KMS-11 (cell line): Measurements from ENCODE around the gene MYRIP.

ENCODE experiments used
- H2AFZ ChIP-seq: fragments of 200-600 bp; sonication (generic); 2 replicates; pipeline ENCODE4 v1.6.1; 2016; ENCODE audit warnings: antibody characterized with exemption, mixed run types, low read depth
- H3K27ac ChIP-seq: fragments of 200-600 bp; sonication (generic); 2 replicates; pipeline ENCODE4 v1.6.1; 2016; ENCODE audit warnings: mild to moderate bottlenecking, mixed run types
- H3K27me3 ChIP-seq: fragments of 200-600 bp; sonication (generic); 2 replicates; pipeline ENCODE4 v1.6.1; 2017; ENCODE audit warnings: mild to moderate bottlenecking, low read depth, mixed run types, moderate library complexity; ENCODE audit not compliant: insufficient read depth
- H3K36me3 ChIP-seq: fragments of 200-600 bp; sonication (generic); 2 replicates; pipeline ENCODE4 v1.6.1; 2017; ENCODE audit warnings: mild to moderate bottlenecking, mixed run types; ENCODE audit not compliant: insufficient read depth
- H3K4me1 ChIP-seq: fragments of 200-600 bp; sonication (generic); 2 replicates; pipeline ENCODE4 v1.6.1; 2016; ENCODE audit warnings: mild to moderate bottlenecking, low read depth, mixed run types; ENCODE audit not compliant: poor library complexity, severe bottlenecking
- H3K4me2 ChIP-seq: fragments of 200-600 bp; sonication (generic); 2 replicates; pipeline ENCODE4 v1.7.0; 2016; ENCODE audit warnings: mild to moderate bottlenecking, mixed run types
- H3K4me3 ChIP-seq: fragments of 200-600 bp; sonication (generic); IDR thresholded peaks from 2 replicates; pipeline ENCODE4 v1.6.1; 2017; ENCODE audit warnings: low read depth, low read length, mixed read lengths; ENCODE audit not compliant: insufficient read depth
- H3K79me2 ChIP-seq: fragments of 200-600 bp; sonication (generic); 2 replicates; pipeline ENCODE4 v1.6.1; 2016; ENCODE audit warnings: low read depth, mixed run types; ENCODE audit not compliant: insufficient read depth
- H3K9ac ChIP-seq: fragments of 200-600 bp; sonication (generic); 2 replicates; pipeline ENCODE4 v1.6.1; 2016; ENCODE audit warnings: mild to moderate bottlenecking, mixed run types
- H4K20me1 ChIP-seq: fragments of 200-600 bp; sonication (generic); 2 replicates; pipeline ENCODE4 v1.6.1; 2016; ENCODE audit warnings: mild to moderate bottlenecking, mixed run types; ENCODE audit not compliant: insufficient read depth
- TF ChIP-seq, protein P1 (sequence below): fragments of 200-600 bp; sonication (generic); conservative IDR thresholded peaks from 2 replicates; pipeline ENCODE4 v1.6.1; 2017; ENCODE audit warnings: low read depth, mild to moderate bottlenecking, antibody characterized with exemption, low read length, moderate library complexity, mixed read lengths

Gene MYRIP

DNA sequence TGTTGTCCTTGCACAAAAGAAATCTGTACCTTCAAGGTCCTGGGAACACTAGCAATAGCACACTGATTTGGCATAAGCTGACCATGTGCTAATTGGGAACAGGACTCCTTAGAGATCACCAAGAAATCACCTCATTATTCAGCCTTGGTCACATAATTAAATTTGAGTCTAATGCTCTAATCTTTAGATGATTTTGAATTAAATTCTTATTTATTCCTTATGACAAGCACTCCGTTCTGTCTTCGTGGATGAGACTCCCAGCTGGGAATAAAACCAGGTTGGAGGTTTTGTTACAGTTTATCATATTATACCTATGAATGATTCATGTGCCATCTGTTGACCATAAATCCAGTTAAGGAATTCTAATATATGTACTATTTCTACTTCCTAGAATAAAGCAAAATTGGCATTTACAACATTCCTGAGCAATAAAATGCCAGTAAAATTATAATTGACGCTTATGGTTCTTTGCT lies 162.2 kb downstream of the MYRIP start:
- no peaks in the 10 kb centered on the region for H4K20me1 ChIP-seq
- H3K4me2 ChIP-seq: no peak overlapping the region
- no peak overlapping the region for H2AFZ ChIP-seq
- H3K4me3 ChIP-seq: no peak overlapping the region
- no peak overlapping the region for H3K9ac ChIP-seq
- no peaks in the 10 kb centered on the region for H3K4me1 ChIP-seq
- H3K27me3 ChIP-seq: no peaks in the 10 kb centered on the region
- TF ChIP-seq, protein P1, sequence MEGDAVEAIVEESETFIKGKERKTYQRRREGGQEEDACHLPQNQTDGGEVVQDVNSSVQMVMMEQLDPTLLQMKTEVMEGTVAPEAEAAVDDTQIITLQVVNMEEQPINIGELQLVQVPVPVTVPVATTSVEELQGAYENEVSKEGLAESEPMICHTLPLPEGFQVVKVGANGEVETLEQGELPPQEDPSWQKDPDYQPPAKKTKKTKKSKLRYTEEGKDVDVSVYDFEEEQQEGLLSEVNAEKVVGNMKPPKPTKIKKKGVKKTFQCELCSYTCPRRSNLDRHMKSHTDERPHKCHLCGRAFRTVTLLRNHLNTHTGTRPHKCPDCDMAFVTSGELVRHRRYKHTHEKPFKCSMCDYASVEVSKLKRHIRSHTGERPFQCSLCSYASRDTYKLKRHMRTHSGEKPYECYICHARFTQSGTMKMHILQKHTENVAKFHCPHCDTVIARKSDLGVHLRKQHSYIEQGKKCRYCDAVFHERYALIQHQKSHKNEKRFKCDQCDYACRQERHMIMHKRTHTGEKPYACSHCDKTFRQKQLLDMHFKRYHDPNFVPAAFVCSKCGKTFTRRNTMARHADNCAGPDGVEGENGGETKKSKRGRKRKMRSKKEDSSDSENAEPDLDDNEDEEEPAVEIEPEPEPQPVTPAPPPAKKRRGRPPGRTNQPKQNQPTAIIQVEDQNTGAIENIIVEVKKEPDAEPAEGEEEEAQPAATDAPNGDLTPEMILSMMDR: no peak
- no peak overlapping the region for H3K27ac ChIP-seq
- no peaks in the 10 kb centered on the region for H3K36me3 ChIP-seq
- H3K79me2 ChIP-seq: no peaks in the 10 kb centered on the region

DNA sequence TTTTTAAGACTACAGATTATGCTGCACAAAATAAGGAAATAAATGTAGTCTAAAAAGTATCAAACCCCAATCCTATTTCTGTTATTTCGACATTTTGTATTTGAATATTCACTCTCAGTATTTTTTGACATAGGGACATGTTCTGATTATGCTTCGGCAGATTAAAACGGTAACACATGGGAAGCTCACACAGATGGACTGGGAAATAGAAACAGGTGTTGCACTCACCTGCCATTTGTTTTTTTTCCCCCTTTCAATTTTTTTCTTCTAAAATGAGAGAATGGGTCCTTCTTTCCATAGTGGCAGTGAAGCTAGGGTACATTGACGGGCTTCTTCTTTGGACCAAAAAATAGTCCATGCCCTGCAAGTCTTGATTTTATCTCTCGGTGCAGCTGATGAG lies 163.1 kb downstream of the MYRIP start:
- Histone ChIP-seq H3K79me2 (no peaks in the 10 kb centered on the region), H3K4me2 (no peak overlapping the region), H3K4me3 (no peak overlapping the region), H3K9ac (no peak overlapping the region), H4K20me1 (no peaks in the 10 kb centered on the region), H3K4me1 (no peaks in the 10 kb centered on the region), H3K27me3 (no peaks in the 10 kb centered on the region), H2AFZ (no peak overlapping the region), H3K36me3 (no peaks in the 10 kb centered on the region), H3K27ac (no peak overlapping the region)
- TF ChIP-seq, protein P1: no peak

DNA sequence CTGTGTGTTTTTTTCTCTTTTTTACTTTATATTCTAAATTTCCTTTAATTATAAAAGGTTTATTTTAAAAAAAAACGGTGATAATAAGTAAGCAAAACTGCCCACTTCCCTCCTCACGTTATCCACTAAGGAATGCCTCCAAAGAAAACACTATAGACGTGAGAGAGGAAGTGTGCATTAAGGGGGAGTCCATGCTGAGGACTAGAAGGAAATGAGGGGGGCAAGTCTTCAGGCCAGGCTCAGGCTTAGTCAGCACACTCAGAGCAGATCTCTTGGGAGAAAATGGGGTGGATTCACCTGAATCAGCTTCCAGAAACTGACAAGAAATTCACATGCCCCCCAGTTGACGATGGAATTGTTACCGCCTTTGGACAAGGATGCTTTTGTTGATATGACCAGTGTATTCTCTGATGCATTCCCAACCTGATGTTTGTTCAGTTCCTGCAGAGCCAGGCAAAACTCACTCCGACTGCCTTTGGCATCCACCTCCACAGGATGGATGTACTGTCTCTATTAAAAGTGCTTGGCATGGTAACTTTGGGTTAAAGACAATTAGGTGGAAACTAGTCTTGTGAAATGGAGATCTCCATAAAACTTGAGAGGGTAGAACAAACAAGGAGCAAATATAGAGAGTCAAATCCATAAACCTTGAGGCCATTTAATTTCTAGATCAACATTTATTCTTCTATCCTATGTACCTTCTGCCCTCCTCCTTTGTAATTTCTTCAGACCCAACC lies 167.8 kb downstream of the MYRIP start:
- H3K4me1 ChIP-seq: peaks cover 13% of the 10 kb centered on the region
- H3K27ac ChIP-seq: no peak overlapping the region
- TF ChIP-seq, protein P1: no peak
- no peaks in the 10 kb centered on the region for H3K27me3 ChIP-seq
- no peak overlapping the region for H3K9ac ChIP-seq
- H3K79me2 ChIP-seq: no peaks in the 10 kb centered on the region
- H3K4me2 ChIP-seq: no peak overlapping the region
- no peaks in the 10 kb centered on the region for H3K36me3 ChIP-seq
- H4K20me1 ChIP-seq: no peaks in the 10 kb centered on the region
- H2AFZ ChIP-seq: no peak overlapping the region
- no peak overlapping the region for H3K4me3 ChIP-seq

DNA sequence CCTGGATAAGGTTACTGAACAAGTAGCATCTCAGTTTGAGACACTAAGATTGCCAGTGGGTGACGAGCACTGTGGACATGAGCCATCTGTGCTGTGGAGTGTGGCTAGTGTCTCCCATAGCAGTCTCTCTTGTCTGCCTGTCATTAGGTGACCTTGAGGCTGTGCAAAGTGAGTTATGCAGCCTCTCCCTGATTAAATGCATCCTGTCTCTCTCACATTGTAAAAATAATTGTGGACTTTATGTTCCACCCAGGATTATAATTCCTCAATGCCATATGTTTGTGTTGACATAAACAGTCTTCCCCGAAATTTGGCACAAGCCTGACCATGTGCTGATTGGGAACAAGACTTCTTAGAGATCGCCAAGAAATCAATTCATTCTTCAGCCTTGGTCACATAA lies 168.9 kb downstream of the MYRIP start:
- Histone ChIP-seq H3K9ac (no peak overlapping the region), H2AFZ (no peak overlapping the region), H3K4me1 (peaks cover 13% of the 10 kb centered on the region), H3K27me3 (no peaks in the 10 kb centered on the region), H3K79me2 (no peaks in the 10 kb centered on the region), H4K20me1 (no peaks in the 10 kb centered on the region), H3K36me3 (no peaks in the 10 kb centered on the region), H3K27ac (no peak overlapping the region), H3K4me2 (no peak overlapping the region), H3K4me3 (no peak overlapping the region)
- TF ChIP-seq, protein P1: no peak
